HepG2 (cell line): ENCODE measurements around the gene CDK7. TPM values are rescaled to one million over a fixed set of nuclear protein-coding genes. Genes with fewer than 3 reads are reported as not detected.

Source experiments
- ATF7 ChIP-seq, 2 experiments: fragments of 450-650 bp in 1 of 2; sonication (generic) in 1 of 2; formaldehyde crosslinking in 1 of 2; IDR thresholded peaks; 2 replicates each; pipeline versions ENCODE4 v1.4.0 to v1.6.1; 2016 to 2020; ENCODE audit warnings: antibody characterized with exemption in 1 of 2, mild to moderate bottlenecking in 1 of 2, missing genetic modification reagents in 1 of 2
- GLMP ChIP-seq: sonication (generic); formaldehyde crosslinking; IDR thresholded peaks from 2 replicates; pipeline ENCODE4 v1.9.0; 2021; ENCODE audit warnings: missing genetic modification reagents, mild to moderate bottlenecking, borderline replicate concordance
- HDAC1 ChIP-seq: sonication (generic); formaldehyde crosslinking; IDR thresholded peaks from 2 replicates; pipeline ENCODE4 v1.5.1; 2020; ENCODE audit warnings: mild to moderate bottlenecking, missing genetic modification reagents
- MLX ChIP-seq: IDR thresholded peaks from 2 replicates; pipeline ENCODE4 v1.6.1; 2016
- MTA3 ChIP-seq: sonication (generic); formaldehyde crosslinking; IDR thresholded peaks from 2 replicates; pipeline ENCODE4 v1.4.0; 2020; ENCODE audit warnings: missing genetic modification reagents
- MZF1 ChIP-seq: sonication (generic); formaldehyde crosslinking; IDR thresholded peaks from 2 replicates; pipeline ENCODE4 v1.8.1; 2023; ENCODE audit warnings: mild to moderate bottlenecking, missing genetic modification reagents, borderline replicate concordance
- NFYB ChIP-seq: sonication (generic); formaldehyde crosslinking; IDR thresholded peaks from 2 replicates; pipeline ENCODE4 v1.4.0; 2020; ENCODE audit warnings: missing genetic modification reagents
- NR2F6 ChIP-seq, 2 experiments: IDR thresholded peaks; 2 replicates each; pipeline ENCODE4 v1.6.1; 2016; ENCODE audit warnings: antibody characterized with exemption in 1 of 2, mild to moderate bottlenecking in 1 of 2
- PHF8 ChIP-seq: sonication (generic); formaldehyde crosslinking; IDR thresholded peaks from 2 replicates; pipeline ENCODE4 v1.5.0; 2020; ENCODE audit warnings: missing genetic modification reagents
- SMC3 ChIP-seq: IDR thresholded peaks from 2 replicates; pipeline ENCODE4 v1.6.1; 2011; ENCODE audit warnings: low read length, improper control_type of control experiment
- TRIM22 ChIP-seq: fragments of 450-650 bp; IDR thresholded peaks from 2 replicates; pipeline ENCODE4 v1.6.1; 2017
- ZNF333 ChIP-seq: sonication (generic); formaldehyde crosslinking; IDR thresholded peaks from 2 replicates; pipeline ENCODE4 v1.4.0; 2020; ENCODE audit warnings: mild to moderate bottlenecking, missing genetic modification reagents, borderline replicate concordance
- polyA plus RNA-seq, 8 experiments: library from polyadenylated mRNA; depleted of rRNA in 3 of 8; stranded (reverse) in 7 of 8; unstranded in 1 of 8; fragments of >200 nt; fragmentation: Illumina TruSeq in 4 of 8; extraction: Trizol in 4 of 8; gene quantifications; 2 replicates each; pipeline versions ENCODE4 v1.2.1 to v1.2.3, GENCODE V29; 2011 to 2016; ENCODE audit warnings: low read depth in 4 of 8, missing spikeins in 1 of 8, mixed read lengths in 1 of 8; ENCODE audit not compliant: insufficient read depth in 1 of 8
- total RNA-seq, 5 experiments: library from RNA; depleted of rRNA; stranded (reverse); fragments of >200 nt; fragmentation: Illumina TruSeq; extraction: Trizol; gene quantifications; 2 replicates each; pipeline ENCODE4 v1.2.3, GENCODE V29; 2016; ENCODE audit warnings: low read depth in 1 of 5
- TF ChIP-seq, protein P1 (sequence below): sonication (generic); formaldehyde crosslinking; IDR thresholded peaks from 2 replicates; pipeline ENCODE4 v1.8.0; 2022; ENCODE audit warnings: missing genetic modification reagents, mild to moderate bottlenecking, moderate library complexity, borderline replicate concordance
- TF ChIP-seq, protein P2 (sequence below): sonication (generic); formaldehyde crosslinking; IDR thresholded peaks from 2 replicates; pipeline ENCODE4 v1.4.0; 2020; ENCODE audit warnings: mild to moderate bottlenecking, missing genetic modification reagents, borderline replicate concordance
- TF ChIP-seq, protein P3 (sequence below): sonication (generic); formaldehyde crosslinking; conservative IDR thresholded peaks from 2 replicates; pipeline ENCODE4 v1.8.0; 2022; ENCODE audit warnings: low read depth, missing genetic modification reagents

The CDK7 gene
- total and polyA plus RNA-seq, 2 of the 13 experiments (the other 11 are each of a cell fraction or from before 2014, with no cell fraction given) = 41.2 to 54.9 TPM

DNA sequence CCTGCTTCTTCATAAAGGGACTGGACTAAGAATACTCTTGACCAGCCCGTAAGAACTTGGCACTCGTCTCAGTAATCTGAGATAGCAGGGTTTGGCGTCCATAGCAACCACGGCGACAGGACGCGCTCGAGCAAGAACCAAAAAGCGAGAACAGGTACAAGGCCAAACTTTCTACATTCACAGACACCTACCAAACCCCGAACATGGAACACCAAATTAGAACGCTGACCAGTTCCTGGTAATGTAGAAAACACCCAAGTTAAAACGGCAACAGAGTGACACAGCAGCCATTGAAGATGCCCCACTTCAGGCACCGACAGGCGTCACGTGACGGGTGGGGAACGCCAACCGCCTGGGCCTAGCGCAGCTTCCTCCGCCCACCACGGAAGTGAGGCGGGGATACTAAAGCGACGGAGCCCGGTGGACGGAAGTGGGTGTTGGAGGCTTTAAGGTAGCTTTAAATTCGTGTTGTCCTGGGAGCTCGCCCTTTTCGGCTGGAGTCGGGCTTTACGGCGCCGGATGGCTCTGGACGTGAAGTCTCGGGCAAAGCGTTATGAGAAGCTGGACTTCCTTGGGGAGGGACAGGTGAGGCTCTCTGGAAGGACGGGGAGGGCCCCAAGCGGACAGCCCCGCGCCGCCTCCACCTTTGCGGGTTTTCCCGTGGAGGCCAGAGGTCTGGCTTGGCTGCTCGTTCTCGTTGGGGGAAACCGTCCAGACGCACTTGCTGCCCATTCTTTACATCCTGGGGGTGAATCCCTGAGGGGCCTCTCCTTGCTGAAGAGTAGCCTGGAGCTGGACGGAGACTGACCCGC lies at the start of gene CDK7 (continued):
- TF ChIP-seq, protein P1, sequence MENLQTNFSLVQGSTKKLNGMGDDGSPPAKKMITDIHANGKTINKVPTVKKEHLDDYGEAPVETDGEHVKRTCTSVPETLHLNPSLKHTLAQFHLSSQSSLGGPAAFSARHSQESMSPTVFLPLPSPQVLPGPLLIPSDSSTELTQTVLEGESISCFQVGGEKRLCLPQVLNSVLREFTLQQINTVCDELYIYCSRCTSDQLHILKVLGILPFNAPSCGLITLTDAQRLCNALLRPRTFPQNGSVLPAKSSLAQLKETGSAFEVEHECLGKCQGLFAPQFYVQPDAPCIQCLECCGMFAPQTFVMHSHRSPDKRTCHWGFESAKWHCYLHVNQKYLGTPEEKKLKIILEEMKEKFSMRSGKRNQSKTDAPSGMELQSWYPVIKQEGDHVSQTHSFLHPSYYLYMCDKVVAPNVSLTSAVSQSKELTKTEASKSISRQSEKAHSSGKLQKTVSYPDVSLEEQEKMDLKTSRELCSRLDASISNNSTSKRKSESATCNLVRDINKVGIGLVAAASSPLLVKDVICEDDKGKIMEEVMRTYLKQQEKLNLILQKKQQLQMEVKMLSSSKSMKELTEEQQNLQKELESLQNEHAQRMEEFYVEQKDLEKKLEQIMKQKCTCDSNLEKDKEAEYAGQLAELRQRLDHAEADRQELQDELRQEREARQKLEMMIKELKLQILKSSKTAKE (CRISPR knock-in tag) = no peak
- TF ChIP-seq ZNF333 (no peak), NFYB (peak; percentile 68), HDAC1 (CRISPR knock-in tag) (peak; percentile 98), PHF8 (CRISPR knock-in tag) (peak; percentile 94), SMC3 (no peak), ATF7 (IDR thresholded peaks at IDR 0.05) (no peak), ATF7 (CRISPR knock-in tag; IDR thresholded peaks at IDR 0.05) (no peak), TRIM22 (no peak), MLX (CRISPR knock-in tag) (no peak), GLMP (CRISPR knock-in tag) (no peak), MZF1 (CRISPR knock-in tag) (no peak), MTA3 (CRISPR knock-in tag) (no peak), NR2F6 (IDR thresholded peaks at IDR 0.05) (no peak), NR2F6 (CRISPR knock-in tag; IDR thresholded peaks at IDR 0.05) (peak; percentile 7; the same call in 1 of the 2 replicates)
- TF ChIP-seq, protein P2, sequence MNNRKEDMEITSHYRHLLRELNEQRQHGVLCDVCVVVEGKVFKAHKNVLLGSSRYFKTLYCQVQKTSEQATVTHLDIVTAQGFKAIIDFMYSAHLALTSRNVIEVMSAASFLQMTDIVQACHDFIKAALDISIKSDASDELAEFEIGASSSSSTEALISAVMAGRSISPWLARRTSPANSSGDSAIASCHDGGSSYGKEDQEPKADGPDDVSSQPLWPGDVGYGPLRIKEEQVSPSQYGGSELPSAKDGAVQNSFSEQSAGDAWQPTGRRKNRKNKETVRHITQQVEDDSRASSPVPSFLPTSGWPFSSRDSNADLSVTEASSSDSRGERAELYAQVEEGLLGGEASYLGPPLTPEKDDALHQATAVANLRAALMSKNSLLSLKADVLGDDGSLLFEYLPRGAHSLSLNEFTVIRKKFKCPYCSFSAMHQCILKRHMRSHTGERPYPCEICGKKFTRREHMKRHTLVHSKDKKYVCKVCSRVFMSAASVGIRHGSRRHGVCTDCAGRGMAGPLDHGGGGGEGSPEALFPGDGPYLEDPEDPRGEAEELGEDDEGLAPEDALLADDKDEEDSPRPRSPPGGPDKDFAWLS (CRISPR knock-in tag) = no peak
- TF ChIP-seq, protein P3, sequence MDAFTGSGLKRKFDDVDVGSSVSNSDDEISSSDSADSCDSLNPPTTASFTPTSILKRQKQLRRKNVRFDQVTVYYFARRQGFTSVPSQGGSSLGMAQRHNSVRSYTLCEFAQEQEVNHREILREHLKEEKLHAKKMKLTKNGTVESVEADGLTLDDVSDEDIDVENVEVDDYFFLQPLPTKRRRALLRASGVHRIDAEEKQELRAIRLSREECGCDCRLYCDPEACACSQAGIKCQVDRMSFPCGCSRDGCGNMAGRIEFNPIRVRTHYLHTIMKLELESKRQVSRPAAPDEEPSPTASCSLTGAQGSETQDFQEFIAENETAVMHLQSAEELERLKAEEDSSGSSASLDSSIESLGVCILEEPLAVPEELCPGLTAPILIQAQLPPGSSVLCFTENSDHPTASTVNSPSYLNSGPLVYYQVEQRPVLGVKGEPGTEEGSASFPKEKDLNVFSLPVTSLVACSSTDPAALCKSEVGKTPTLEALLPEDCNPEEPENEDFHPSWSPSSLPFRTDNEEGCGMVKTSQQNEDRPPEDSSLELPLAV = no peak
